HEK293 (cell line): ENCODE measurements around the gene ZBP1.

Source experiments
- CTCF ChIA-PET: fragments of 350-600 bp; formaldehyde crosslinking; extraction: SDS; loops from one replicate; lab custom pipeline; 2021; ENCODE audit warnings: antibody characterized with exemption; lab: Yijun Ruan, JAX
- POLR2A ChIA-PET: fragments of 300-600 bp; formaldehyde crosslinking; extraction: SDS; loops from one replicate; lab custom pipeline; 2020; ENCODE audit warnings: antibody characterized with exemption, inconsistent platforms; lab: Yijun Ruan, JAX
- H3K27ac ChIP-seq: fragments of 200-500 bp; sonication (Bioruptor generic); 2 replicates; pipeline ENCODE4 v1.5.1; 2014; ENCODE audit warnings: low read depth, low read length, control low read depth, inconsistent platforms; ENCODE audit errors: extremely low read depth
- H3K36me3 ChIP-seq, 2 experiments: fragments of 200-500 bp in 1 of 2; sonication (Bioruptor generic) in 1 of 2; 1 replicate in 1 of 2; 2 replicates in 1 of 2; pipeline ENCODE4 v1.5.1; 2014 to 2017; ENCODE audit warnings: inconsistent platforms in 2 of 2, low read length in 2 of 2; ENCODE audit not compliant: control insufficient read depth in 2 of 2, insufficient read depth in 1 of 2
- H3K4me1 ChIP-seq: fragments of 200-500 bp; sonication (Bioruptor generic); 2 replicates; pipeline ENCODE4 v1.5.1; 2014; ENCODE audit warnings: mild to moderate bottlenecking, low read length, inconsistent platforms; ENCODE audit not compliant: control insufficient read depth, insufficient read depth
- H3K4me3 ChIP-seq: 2 replicates; pipeline ENCODE4 v1.5.1; 2011; ENCODE audit warnings: low read depth, mild to moderate bottlenecking, control low read depth, low read length, moderate library complexity
- H3K9me3 ChIP-seq: fragments of 200-500 bp; sonication (Bioruptor generic); 2 replicates; pipeline ENCODE4 v1.5.1; 2014; ENCODE audit warnings: low read depth, low read length, inconsistent platforms; ENCODE audit not compliant: control insufficient read depth, insufficient read depth
- ATF2 ChIP-seq: fragments of 450-650 bp; formaldehyde crosslinking; IDR thresholded peaks from 2 replicates; pipeline ENCODE4 v1.5.1; 2016; ENCODE audit warnings: missing biosample characterization, missing genetic modification characterization, low read depth
- KLF10 ChIP-seq: fragments of 450-650 bp; IDR thresholded peaks from 2 replicates; pipeline ENCODE4 v1.5.1; 2018; ENCODE audit warnings: missing biosample characterization, mild to moderate bottlenecking, missing genetic modification characterization
- ZBTB17 ChIP-seq: fragments of 450-650 bp; formaldehyde crosslinking; IDR thresholded peaks from 2 replicates; pipeline ENCODE4 v1.5.1; 2016; ENCODE audit warnings: missing biosample characterization, missing genetic modification characterization
- ZNF10 ChIP-seq: fragments of 450-650 bp; formaldehyde crosslinking; IDR thresholded peaks from 2 replicates; pipeline ENCODE4 v1.5.1; 2017; ENCODE audit warnings: missing biosample characterization, missing genetic modification characterization
- ZNF132 ChIP-seq: fragments of 450-650 bp; formaldehyde crosslinking; IDR thresholded peaks from 2 replicates; pipeline ENCODE4 v1.5.1; 2017; ENCODE audit warnings: missing biosample characterization, missing genetic modification characterization, borderline replicate concordance
- ZNF280D ChIP-seq: fragments of 450-650 bp; formaldehyde crosslinking; IDR thresholded peaks from 2 replicates; pipeline ENCODE4 v1.5.1; 2016; ENCODE audit warnings: missing biosample characterization, missing genetic modification characterization
- ZNF292 ChIP-seq: fragments of 450-650 bp; formaldehyde crosslinking; IDR thresholded peaks from 2 replicates; pipeline ENCODE4 v1.5.1; 2016; ENCODE audit warnings: low read depth, missing biosample characterization, missing genetic modification characterization, borderline replicate concordance
- ZNF341 ChIP-seq: fragments of 450-650 bp; formaldehyde crosslinking; IDR thresholded peaks from 2 replicates; pipeline ENCODE4; 2016; ENCODE audit warnings: low read depth, missing biosample characterization, missing genetic modification characterization
- ZNF404 ChIP-seq: fragments of 450-650 bp; formaldehyde crosslinking; IDR thresholded peaks from 2 replicates; pipeline ENCODE4 v1.5.1; 2017; ENCODE audit warnings: missing biosample characterization, missing genetic modification characterization
- ZNF449 ChIP-seq: fragments of 450-650 bp; formaldehyde crosslinking; IDR thresholded peaks from 2 replicates; pipeline ENCODE4 v1.5.1; 2017; ENCODE audit warnings: missing biosample characterization, mild to moderate bottlenecking, missing genetic modification characterization, moderate library complexity
- ZNF488 ChIP-seq: fragments of 450-650 bp; formaldehyde crosslinking; IDR thresholded peaks from 2 replicates; pipeline ENCODE4 v1.5.1; 2016; ENCODE audit warnings: missing biosample characterization, missing genetic modification characterization
- ZNF510 ChIP-seq: fragments of 450-650 bp; formaldehyde crosslinking; IDR thresholded peaks from 2 replicates; pipeline ENCODE4 v1.5.1; 2018; ENCODE audit warnings: mild to moderate bottlenecking, missing genetic modification characterization, missing biosample characterization; ENCODE audit not compliant: insufficient replicate concordance
- ZNF518A ChIP-seq: fragments of 450-650 bp; formaldehyde crosslinking; conservative IDR thresholded peaks from 2 replicates; pipeline ENCODE4 v1.5.1; 2016; ENCODE audit warnings: low read depth, missing biosample characterization, missing genetic modification characterization
- ZNF580 ChIP-seq: fragments of 450-650 bp; formaldehyde crosslinking; IDR thresholded peaks from 2 replicates; pipeline ENCODE4 v1.5.1; 2016; ENCODE audit warnings: missing biosample characterization, missing genetic modification characterization
- ZNF585B ChIP-seq: fragments of 450-650 bp; formaldehyde crosslinking; IDR thresholded peaks from 2 replicates; pipeline ENCODE4 v1.5.1; 2016; ENCODE audit warnings: missing biosample characterization, missing genetic modification characterization
- ZSCAN30 ChIP-seq: fragments of 450-650 bp; IDR thresholded peaks from 2 replicates; pipeline ENCODE4 v1.5.1; 2018; ENCODE audit warnings: missing biosample characterization, mild to moderate bottlenecking, missing genetic modification characterization, moderate library complexity

Gene ZBP1

GRCh38 chr20:57612436-57612835, 7.8 kb downstream of the ZBP1 start:
- TF ChIP-seq ZNF132 (no peak), ZNF341 (tag by site-specific recombination) (no peak), KLF10 (no peak), ZNF580 (no peak), ZNF518A (no peak), ZBTB17 (tag by site-specific recombination) (no peak), ZNF10 (tag by site-specific recombination) (no peak), ZNF292 (no peak), ZNF488 (no peak), ZNF449 (no peak), ATF2 (tag by site-specific recombination) (no peak), ZNF510 (tag by site-specific recombination) (no peak), ZNF404 (tag by site-specific recombination) (no peak), ZNF585B (no peak), ZSCAN30 (tag by site-specific recombination) (no peak), ZNF280D (tag by site-specific recombination) (no peak)
- ChIA-PET POLR2A (no interaction called here), CTCF (interaction anchor here (0.6 to 1.5 kb wide), 2 partner anchors 29 to 475 kb away, joined by 3 read pairs; no protein-coding TSS in a partner anchor)
- Histone ChIP-seq H3K4me1 (no peaks in the 10 kb centered on the region), H3K36me3 (no peaks in the 10 kb centered on the region), H3K4me3 (no peak overlapping the region), H3K9me3 (no peaks in the 10 kb centered on the region), H3K27ac (no peak overlapping the region)
